NCI-H2171 (cell line): ENCODE results near the gene CALHM5.

Source experiments
- DNase-seq: peaks from one replicate; lab custom pipeline; 2025; lab: John Stamatoyannopoulos, UW

The CALHM5 gene

GRCh38 chr6:116550796-116551195 is 39.4 kb downstream of the CALHM5 start:
- no peak for DNase-seq

- DNase-seq: no peak
Measured at GRCh38 chr6:116553451-116553850, 42.0 kb downstream of the CALHM5 start, which contains the start of gene CALHM4. Gene CALHM4 (plus strand): TSS chr6:116553751. CDS start chr6:116553794, 43 bp downstream.

GRCh38 chr6:116556065-116556464 is 44.6 kb downstream of the CALHM5 start:
- no peak for DNase-seq

- DNase-seq: no peak
Measured at GRCh38 chr6:116556814-116557415, 45.5 kb downstream of the CALHM5 start.

GRCh38 chr6:116557893-116558292 is 46.5 kb downstream of the CALHM5 start:
- DNase-seq: no peak

- DNase-seq: no peak
Measured at GRCh38 chr6:116560130-116560529, 48.7 kb downstream of the CALHM5 start.

GRCh38 chr6:116561377-116562018 is 50.1 kb downstream of the CALHM5 start:
- DNase-seq: peak; percentile 16

GRCh38 chr6:116562019-116562403 is 50.6 kb downstream of the CALHM5 start:
- no peak for DNase-seq

GRCh38 chr6:116562614-116563013 is 51.2 kb downstream of the CALHM5 start:
- DNase-seq: no peak

GRCh38 chr6:116563830-116564229 is 52.4 kb downstream of the CALHM5 start:
- DNase-seq: no peak

GRCh38 chr6:116564311-116564710 is 52.9 kb downstream of the CALHM5 start:
- DNase-seq: no peak

- no peak for DNase-seq
Measured at GRCh38 chr6:116564921-116565872, 53.8 kb downstream of the CALHM5 start.

- no peak for DNase-seq
Measured at GRCh38 chr6:116568111-116568510, 56.7 kb downstream of the CALHM5 start.

- no peak for DNase-seq
Measured at GRCh38 chr6:116568821-116569755, 57.6 kb downstream of the CALHM5 start.

- DNase-seq: peak; percentile 97
Measured at GRCh38 chr6:116570856-116571682, 59.6 kb downstream of the CALHM5 start, which contains the start of gene RWDD1. Gene RWDD1 (plus strand): TSS chr6:116571504. CDS start chr6:116571583, 79 bp downstream.

GRCh38 chr6:116571683-116572000 is 60.2 kb downstream of the CALHM5 start:
- no peak for DNase-seq

- no peak for DNase-seq
Measured at GRCh38 chr6:116572162-116572561, 60.7 kb downstream of the CALHM5 start.
